ENCODE data around the gene CTNND1.
"Not testable (repeated sequence)": the region's sequence is repeated elsewhere in the genome, so short reads cannot be mapped to it uniquely, and the experiment has no call there.

CTNND1 gene

DNA sequence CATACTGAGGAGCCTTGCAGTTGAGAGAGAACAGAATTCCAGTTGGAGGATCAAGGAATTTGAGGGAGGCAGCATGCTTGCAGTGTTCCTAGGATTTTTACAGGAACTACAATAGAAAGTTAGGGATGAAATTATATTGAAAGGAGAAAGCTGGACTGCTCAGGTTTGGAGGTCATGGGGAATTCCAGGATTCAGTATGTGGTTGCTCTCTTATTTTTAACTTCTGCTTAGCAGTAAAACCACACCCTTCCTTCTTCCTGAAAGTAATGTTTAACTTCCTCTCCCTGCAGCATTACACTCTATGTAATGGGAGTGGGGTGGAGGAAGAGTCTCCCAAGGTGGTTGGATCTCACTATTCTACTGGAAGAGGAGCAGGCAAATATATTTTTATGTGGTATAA, 31.3 kb downstream of the CTNND1 start:
- no peak for DNase-seq

DNA sequence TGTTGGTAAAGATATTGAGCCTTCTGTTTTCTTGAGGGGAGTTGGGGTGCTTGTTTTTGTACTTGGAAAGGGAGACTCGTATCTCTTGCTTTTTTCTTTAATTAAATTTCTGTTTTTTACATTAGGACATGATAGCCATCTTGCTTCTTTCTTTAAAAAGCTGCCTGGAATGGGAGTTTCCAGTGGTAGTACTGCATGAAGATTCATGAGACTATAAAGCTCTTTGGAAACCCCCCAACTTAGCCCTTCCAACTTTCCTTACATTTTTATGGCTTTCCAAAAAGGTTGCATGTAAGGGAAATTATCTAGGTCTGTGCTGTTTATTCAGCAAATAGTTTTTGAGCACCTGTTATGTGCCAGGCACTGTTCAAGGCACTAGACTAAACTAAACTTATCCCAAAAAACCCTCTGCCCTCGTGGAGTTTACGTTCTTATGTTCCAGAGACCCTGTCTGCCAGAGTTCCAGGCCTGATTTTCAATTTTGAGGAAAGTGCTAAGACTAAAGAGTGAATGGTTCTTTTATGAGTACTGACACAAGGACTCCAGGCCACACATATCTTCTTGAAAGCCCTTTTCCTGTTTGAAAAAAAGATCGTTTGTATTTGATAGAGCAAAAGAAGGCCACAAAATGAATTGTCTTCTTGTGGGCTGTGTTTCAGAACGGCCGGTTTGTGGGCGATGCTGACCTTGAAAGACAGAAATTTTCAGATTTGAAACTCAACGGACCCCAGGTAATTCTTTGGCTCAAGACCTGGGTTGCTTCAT, 31.9 kb downstream of the CTNND1 start:
- DNase-seq: no peak

DNA sequence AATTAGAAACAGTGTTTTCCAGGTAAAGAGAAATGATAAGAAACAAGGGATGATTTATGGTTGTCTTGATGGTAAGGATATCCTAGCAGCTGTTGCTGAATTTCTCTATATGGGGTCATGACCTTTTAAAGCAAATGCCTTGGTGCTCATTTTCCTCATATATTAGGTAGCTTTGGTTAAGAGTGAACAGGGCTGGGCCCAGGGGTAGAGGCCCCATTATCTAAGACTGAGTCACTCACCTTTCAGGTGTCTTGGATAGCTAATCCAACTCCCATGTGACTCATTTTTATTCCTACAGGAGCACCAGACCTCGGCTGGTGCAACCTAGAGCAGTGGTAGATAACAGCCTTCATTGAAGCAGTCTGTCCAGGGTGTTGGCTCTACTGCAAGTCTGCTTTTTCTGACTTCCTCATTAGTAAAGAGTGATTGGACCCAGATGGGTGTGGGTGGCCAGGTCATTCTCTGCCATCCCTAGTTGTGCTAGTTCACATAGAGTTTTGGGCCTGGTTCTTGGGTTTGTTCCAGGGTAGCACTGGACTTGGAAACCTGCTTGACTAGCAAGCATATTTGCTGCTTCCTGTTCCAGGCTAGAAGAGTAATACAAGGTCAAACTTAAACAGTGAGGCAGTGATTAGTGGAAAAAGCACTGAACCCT, 37.4 kb downstream of the CTNND1 start:
- DNase-seq: no peak

DNA sequence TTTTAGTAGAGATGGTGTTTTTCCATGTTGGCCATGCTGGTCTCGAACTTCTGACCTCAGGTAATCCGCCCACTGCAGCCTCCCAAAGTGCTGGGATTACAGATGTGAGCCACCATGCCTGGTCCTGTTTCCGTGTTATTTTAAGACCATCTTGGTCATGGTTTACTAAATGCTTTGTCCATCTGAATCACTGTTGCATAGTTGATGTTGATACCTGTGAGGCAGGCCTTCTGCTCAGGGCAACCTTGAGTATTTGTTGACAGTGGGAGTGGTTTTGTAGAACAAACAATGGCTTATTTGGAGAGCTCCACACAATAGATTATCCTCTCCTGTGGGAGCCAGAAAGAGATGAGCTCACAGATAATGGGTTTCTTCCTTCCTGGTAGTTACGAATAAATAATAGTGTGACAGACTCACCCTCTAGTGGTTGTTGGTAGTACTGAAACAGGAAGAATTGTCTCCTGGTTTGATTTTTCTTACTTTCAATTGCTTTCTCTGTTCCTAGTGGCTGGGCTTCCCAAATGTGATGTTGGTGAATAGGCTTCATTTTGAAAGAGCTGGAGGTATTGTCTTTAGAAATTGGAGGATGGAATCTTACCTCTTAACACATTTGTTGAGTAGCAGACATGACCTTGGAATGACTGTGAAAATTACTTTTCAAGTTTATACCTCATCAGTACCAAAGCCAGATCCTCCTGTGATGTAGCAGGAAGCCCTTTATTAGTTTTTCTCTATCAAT, 39.0 kb downstream of the CTNND1 start:
- DNase-seq: no peak

GRCh38 chr11:57801183-57801485, 39.5 kb downstream of the CTNND1 start:
- DNase-seq: no peak

- no peak for DNase-seq
Observed at GRCh38 chr11:57802411-57802810, 40.8 kb downstream of the CTNND1 start.

GRCh38 chr11:57804466-57804865, 42.9 kb downstream of the CTNND1 start:
- no peak for DNase-seq

DNA sequence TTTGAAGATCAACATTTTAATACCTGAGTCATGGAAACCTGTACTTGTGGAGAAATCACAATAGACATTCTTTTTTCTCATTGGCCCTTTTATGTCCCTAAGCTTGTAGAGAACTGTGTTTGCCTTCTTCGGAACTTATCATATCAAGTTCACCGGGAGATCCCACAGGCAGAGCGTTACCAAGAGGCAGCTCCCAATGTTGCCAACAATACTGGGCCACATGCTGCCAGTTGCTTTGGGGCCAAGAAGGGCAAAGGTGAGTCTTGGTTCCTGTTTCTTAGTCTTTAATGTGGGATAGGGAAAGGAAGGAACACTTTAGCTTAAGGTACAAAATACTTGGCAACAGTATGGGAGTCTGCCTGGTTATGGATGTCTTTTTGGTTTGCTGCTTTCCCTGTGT, 44.2 kb downstream of the CTNND1 start:
- no peak for DNase-seq

DNA sequence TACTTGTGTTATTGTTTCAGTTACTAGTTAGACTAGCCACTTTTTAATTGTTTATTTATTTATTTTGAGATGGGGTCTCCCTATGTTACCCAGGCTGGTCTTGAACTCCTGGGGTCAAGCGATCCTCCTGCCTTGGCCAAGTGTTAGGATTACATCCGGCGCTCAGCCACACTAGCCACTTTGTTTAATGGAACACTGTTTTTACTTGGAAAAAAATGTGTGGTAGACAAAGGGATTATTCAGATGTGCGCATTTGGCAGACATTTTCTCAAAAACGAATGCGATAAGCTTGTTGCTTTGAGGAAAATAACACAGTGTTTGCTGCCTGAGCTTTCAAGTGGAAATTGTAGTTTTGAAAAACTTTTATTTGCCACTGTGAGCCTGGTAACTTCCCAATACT, 51.0 kb downstream of the CTNND1 start:
- no peak for DNase-seq

GRCh38 chr11:57815476-57815875, 53.9 kb downstream of the CTNND1 start:
- no peak for DNase-seq

- DNase-seq: no peak
Observed at GRCh38 chr11:57815877-57816276, 54.3 kb downstream of the CTNND1 start.

DNA sequence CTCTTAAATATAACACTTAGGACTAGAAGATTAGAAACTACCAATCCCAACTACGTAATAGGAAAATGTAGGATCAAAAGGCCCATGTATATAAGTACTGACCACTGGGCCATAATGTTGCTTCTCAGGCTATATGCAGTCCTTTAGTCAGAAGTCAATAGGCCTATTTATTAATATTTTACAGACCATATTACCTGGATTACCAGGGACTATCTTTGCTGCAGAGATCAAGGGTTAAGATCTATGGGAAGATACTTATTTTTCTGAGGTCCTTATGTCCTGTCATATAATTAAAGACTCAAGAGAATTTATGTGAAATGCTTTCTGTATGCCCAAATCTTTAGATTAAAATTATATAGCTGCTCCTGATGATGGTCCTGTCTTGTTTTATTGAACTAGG, 57.2 kb downstream of the CTNND1 start:
- no peak for DNase-seq

GRCh38 chr11:57819252-57819979, 57.8 kb downstream of the CTNND1 start:
- DNase-seq: no peak

DNA sequence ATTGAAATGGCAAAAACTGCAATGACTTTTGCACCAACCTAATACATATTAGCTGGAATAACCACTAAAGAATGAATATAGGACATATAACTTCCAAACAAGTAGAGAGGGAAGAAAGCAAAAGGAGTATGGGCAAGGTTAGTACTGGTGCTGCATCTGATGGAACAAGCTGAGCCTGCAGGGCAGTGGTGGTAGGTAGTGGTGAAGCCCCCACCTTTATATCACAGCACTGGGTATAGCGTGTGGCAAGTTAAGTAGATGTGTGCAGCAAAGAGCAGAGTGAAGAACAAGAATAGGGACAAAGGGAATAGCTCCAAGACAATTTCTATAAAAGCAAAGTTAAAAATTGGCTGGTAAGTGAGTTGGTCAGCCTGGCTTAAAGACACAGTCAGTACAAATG, 62.3 kb downstream of the CTNND1 start:
- DNase-seq: no peak

DNA sequence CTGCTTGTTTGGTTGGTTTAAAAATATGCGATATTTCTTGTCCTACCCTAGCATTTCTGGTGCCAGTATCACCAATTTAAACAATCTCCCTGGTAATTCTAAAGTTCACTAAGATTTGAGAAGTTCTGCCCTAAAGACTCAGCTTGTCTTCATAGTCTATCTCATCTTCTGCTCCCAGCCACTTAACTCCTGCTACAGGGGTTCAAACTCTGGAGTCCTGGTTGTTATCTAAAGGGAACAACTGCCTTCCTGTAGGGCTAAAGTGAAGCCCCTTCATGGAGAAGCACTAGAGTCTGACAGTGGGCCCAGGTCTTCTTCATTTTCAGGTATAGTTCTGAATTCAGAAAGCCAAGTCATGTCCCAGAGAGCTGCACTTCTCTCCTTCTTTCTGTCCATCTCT, 73.2 kb downstream of the CTNND1 start:
- DNase-seq: no peak

DNA sequence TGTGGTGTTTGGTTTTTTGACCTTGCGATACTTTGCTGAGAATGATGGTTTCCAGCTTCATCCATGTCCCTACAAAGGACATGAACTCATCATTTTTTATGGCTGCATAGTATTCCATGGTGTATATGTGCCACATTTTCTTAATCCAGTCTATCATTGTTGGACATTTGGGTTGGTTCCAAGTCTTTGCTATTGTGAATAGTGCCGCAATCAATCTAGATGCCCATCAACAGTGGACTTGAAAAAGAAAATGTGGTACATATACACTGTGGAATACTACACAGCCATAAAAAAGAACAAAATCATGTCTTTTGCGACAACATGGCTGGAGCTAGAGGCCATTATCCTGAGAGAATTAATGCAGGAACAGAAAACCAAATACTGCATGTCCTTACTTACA, 77.0 kb downstream of the CTNND1 start:
- DNase-seq: not testable (repeated sequence)

- DNase-seq: no peak
Observed at GRCh38 chr11:57842873-57843272, 81.3 kb downstream of the CTNND1 start.

GRCh38 chr11:57867966-57868365, 106.4 kb downstream of the CTNND1 start:
- DNase-seq: no peak

DNA sequence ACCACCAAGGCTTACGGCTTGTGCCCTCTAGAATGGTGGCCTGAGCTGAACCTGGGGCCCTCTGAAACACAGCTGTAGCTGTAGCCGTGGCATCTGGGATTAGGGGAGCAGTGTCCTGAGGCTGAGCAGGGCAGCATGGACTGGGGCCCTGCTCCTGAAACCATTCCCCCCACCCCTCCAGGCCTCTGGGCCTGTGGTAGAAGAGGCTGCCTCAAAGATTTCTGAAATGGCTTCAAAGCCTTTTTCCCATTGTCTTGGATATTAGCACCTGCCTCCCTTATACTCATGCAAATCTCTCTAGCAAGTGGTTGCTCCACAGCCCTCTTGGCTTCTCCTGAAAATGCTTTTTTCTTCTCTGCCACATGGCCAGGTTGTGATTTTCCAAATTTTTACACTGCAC, 106.9 kb downstream of the CTNND1 start:
- no peak for DNase-seq

All from stimulated activated naive CD4-positive, alpha-beta T cell treated with Interleukin-2 at 50 U/mL for 16 hours (primary cell).